ENCODE results near the gene DISC1.
A peak's percentile ranks its signal among the peaks of the same experiment; 100 is the strongest.
"Not testable (repeated sequence)": the region's sequence is repeated elsewhere in the genome, so short reads cannot be mapped to it uniquely, and the experiment has no call there.

DISC1 gene

GRCh38 chr1:231969076-231969475, 342.5 kb downstream of the DISC1 start:
- no peak for TF ChIP-seq CTCF (IDR thresholded peaks at IDR 0.05; ENCODE audit: insufficient read depth, low read depth, low read length, missing control alignments)
- no peak for DNase-seq (ENCODE audit: low read depth)
- H3K4me3 ChIP-seq (ENCODE audit: low read depth, low read length) = no peak overlapping the region

- DNase-seq (ENCODE audit: low read depth); H3K4me3 ChIP-seq (ENCODE audit: low read depth, low read length): not testable (repeated sequence)
These were observed 343.2 kb downstream of the DISC1 start for GRCh38 chr1:231969761-231970160.

GRCh38 chr1:231970684-231971083, 344.1 kb downstream of the DISC1 start:
- TF ChIP-seq CTCF (IDR thresholded peaks at IDR 0.05; ENCODE audit: insufficient read depth, low read depth, low read length, missing control alignments) = no peak
- DNase-seq (ENCODE audit: low read depth) = peak; percentile 5

GRCh38 chr1:231971397-231972110, 345.0 kb downstream of the DISC1 start:
- H3K4me3 ChIP-seq (ENCODE audit: low read depth, low read length) = no peak overlapping the region
- TF ChIP-seq CTCF (IDR thresholded peaks at IDR 0.05; ENCODE audit: insufficient read depth, low read depth, low read length, missing control alignments) = no peak
- no peak for DNase-seq (ENCODE audit: low read depth)

More at GRCh38 chr1:231970684-231971083, 344.1 kb downstream of the DISC1 start:
- no peak overlapping the region for H3K4me3 ChIP-seq (ENCODE audit: low read depth, low read length)

- no peak for TF ChIP-seq CTCF (IDR thresholded peaks at IDR 0.05; ENCODE audit: insufficient read depth, low read depth, low read length, missing control alignments)
- H3K4me3 ChIP-seq (ENCODE audit: low read depth, low read length) = no peak overlapping the region
- no peak for DNase-seq (ENCODE audit: low read depth)
These were observed 345.5 kb downstream of the DISC1 start for GRCh38 chr1:231972111-231972445.

- no peak for TF ChIP-seq CTCF (IDR thresholded peaks at IDR 0.05; ENCODE audit: insufficient read depth, low read depth, low read length, missing control alignments)
- no peak for DNase-seq (ENCODE audit: low read depth)
- H3K4me3 ChIP-seq (ENCODE audit: low read depth, low read length) = no peak overlapping the region
These were observed 347.2 kb downstream of the DISC1 start for GRCh38 chr1:231973830-231974229.

GRCh38 chr1:231976231-231976630, 349.6 kb downstream of the DISC1 start:
- TF ChIP-seq CTCF (IDR thresholded peaks at IDR 0.05; ENCODE audit: insufficient read depth, low read depth, low read length, missing control alignments) = no peak

More at GRCh38 chr1:231976231-231976630, 349.6 kb downstream of the DISC1 start:
- no peak for DNase-seq (ENCODE audit: low read depth)
- no peak overlapping the region for H3K4me3 ChIP-seq (ENCODE audit: low read depth, low read length)
